OCI-M2 (cell line): Measurements from ENCODE around the gene AOX1.
"Not testable (repeated sequence)": the region's sequence is repeated elsewhere in the genome, so short reads cannot be mapped to it uniquely, and the experiment has no call there.

Source experiments
- DNase-seq: peaks from one replicate; lab custom pipeline; 2025; ENCODE audit not compliant: unreplicated experiment; lab: John Stamatoyannopoulos, UW

The AOX1 gene

GRCh38 chr2:200625282-200625681, 39.5 kb downstream of the AOX1 start:
- DNase-seq = no peak

- no peak for DNase-seq
Observed at GRCh38 chr2:200625958-200626363, 40.1 kb downstream of the AOX1 start.

GRCh38 chr2:200627110-200627770, 41.4 kb downstream of the AOX1 start:
- DNase-seq = no peak

- not testable (repeated sequence) for DNase-seq
Observed at GRCh38 chr2:200628461-200628860, 42.6 kb downstream of the AOX1 start.

GRCh38 chr2:200631287-200631686, 45.5 kb downstream of the AOX1 start:
- DNase-seq = no peak

GRCh38 chr2:200634231-200634964, 48.6 kb downstream of the AOX1 start:
- DNase-seq = no peak

- no peak for DNase-seq
Observed at GRCh38 chr2:200635251-200635650, 49.4 kb downstream of the AOX1 start.

- no peak for DNase-seq
Observed at GRCh38 chr2:200637901-200638300, 52.1 kb downstream of the AOX1 start.

- DNase-seq = no peak
Observed at GRCh38 chr2:200640176-200640575, 54.4 kb downstream of the AOX1 start.

GRCh38 chr2:200640901-200641300, 55.1 kb downstream of the AOX1 start:
- no peak for DNase-seq

GRCh38 chr2:200648518-200649281, 62.9 kb downstream of the AOX1 start:
- DNase-seq = not testable (repeated sequence)

GRCh38 chr2:200649724-200650123, 63.9 kb downstream of the AOX1 start:
- DNase-seq = no peak

- no peak for DNase-seq
Observed at GRCh38 chr2:200650195-200650594, 64.4 kb downstream of the AOX1 start.

- DNase-seq = no peak
Observed at GRCh38 chr2:200652158-200652557, 66.3 kb downstream of the AOX1 start.

- DNase-seq = no peak
Observed at GRCh38 chr2:200653021-200653420, 67.2 kb downstream of the AOX1 start.

- DNase-seq = no peak
Observed at GRCh38 chr2:200654823-200655222, 69.0 kb downstream of the AOX1 start.

GRCh38 chr2:200655918-200656580, 70.2 kb downstream of the AOX1 start:
- DNase-seq = no peak

GRCh38 chr2:200658278-200658864, 72.6 kb downstream of the AOX1 start:
- no peak for DNase-seq

- no peak for DNase-seq
Observed at GRCh38 chr2:200659410-200659809, 73.6 kb downstream of the AOX1 start.

- no peak for DNase-seq
Observed at GRCh38 chr2:200661477-200661876, 75.7 kb downstream of the AOX1 start.

- no peak for DNase-seq
Observed at GRCh38 chr2:200662727-200663126, 76.9 kb downstream of the AOX1 start.
